Loucy (cell line): ENCODE measurements around the gene GLG1.

ENCODE experiments used
- EZH2phosphoT487 ChIP-seq: fragments of 200-600 bp; IDR thresholded peaks from 2 replicates; pipeline ENCODE4 v1.6.1; 2018; ENCODE audit warnings: antibody characterized with exemption, mild to moderate bottlenecking, moderate library complexity, borderline replicate concordance
- TF ChIP-seq, protein P1 (sequence below): fragments of 200-600 bp; sonication (generic); conservative IDR thresholded peaks from 2 replicates; pipeline ENCODE4 v1.5.1; 2014; ENCODE audit warnings: mild to moderate bottlenecking, antibody characterized with exemption, low read length

DNA sequence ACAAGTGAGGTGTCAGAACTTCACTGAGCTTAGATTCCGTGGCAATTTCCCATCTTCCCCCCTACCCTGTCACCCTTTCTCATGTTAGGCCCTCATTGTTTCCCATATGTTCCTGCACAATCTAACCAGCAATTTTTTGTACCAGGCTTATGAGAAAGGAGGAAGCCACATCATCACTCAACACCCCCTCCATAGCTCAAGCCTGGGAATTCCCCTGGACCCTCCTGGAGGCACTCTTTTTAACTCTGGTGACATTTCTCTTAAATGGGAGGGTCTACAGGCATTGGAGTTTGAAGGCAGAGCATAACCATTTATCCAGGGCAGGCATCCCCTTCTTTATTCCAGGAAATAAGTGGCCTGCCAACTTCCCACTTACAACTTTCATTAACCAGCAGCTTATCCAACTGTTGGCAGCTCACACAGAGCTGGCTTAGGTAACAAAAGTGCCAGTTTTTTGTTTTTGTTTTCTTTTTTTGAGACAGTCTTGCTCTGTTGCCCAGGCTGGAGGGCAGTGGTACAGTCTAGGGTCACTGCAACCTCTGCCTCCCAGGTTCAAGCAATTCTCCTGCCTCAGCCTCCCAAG lies 10.4 kb upstream of the GLG1 start:
- TF ChIP-seq, protein P1, sequence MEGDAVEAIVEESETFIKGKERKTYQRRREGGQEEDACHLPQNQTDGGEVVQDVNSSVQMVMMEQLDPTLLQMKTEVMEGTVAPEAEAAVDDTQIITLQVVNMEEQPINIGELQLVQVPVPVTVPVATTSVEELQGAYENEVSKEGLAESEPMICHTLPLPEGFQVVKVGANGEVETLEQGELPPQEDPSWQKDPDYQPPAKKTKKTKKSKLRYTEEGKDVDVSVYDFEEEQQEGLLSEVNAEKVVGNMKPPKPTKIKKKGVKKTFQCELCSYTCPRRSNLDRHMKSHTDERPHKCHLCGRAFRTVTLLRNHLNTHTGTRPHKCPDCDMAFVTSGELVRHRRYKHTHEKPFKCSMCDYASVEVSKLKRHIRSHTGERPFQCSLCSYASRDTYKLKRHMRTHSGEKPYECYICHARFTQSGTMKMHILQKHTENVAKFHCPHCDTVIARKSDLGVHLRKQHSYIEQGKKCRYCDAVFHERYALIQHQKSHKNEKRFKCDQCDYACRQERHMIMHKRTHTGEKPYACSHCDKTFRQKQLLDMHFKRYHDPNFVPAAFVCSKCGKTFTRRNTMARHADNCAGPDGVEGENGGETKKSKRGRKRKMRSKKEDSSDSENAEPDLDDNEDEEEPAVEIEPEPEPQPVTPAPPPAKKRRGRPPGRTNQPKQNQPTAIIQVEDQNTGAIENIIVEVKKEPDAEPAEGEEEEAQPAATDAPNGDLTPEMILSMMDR: no peak
- TF ChIP-seq EZH2phosphoT487: no peak
